Endothelial cell of umbilical vein (primary cell): ENCODE results near the gene GRID1. TPM values are rescaled to one million over a fixed set of nuclear protein-coding genes. Genes with fewer than 3 reads are reported as not detected.

Experiments
- BruUV-seq: library from RNA; stranded (reverse); fragments of 400-500 nt; replicated peaks from 2 replicates; lab custom pipeline; 2021; lab: Mats Ljungman, UMichigan
- CTCF ChIA-PET: fragments of 300-600, 350-600 bp; sonication (Branson Sonifier 250); formaldehyde crosslinking; loops from one replicate; lab custom pipeline; 2021; ENCODE audit warnings: antibody characterized with exemption, inconsistent platforms; lab: Charles Lee
- POLR2A ChIA-PET: fragments of 300-600, 350-600 bp; sonication (Branson Sonifier 250); formaldehyde crosslinking; loops from one replicate; lab custom pipeline; 2021; ENCODE audit warnings: antibody characterized with exemption, inconsistent platforms; lab: Charles Lee
- DNase-seq: peaks from one replicate; pipeline ENCODE4 v3.0.0-alpha.2; 2011; ENCODE audit warnings: low read depth, low spot score
- FAIRE-seq: peaks from 2 replicates; lab custom pipeline; 2011; peaks lifted over from hg19 to GRCh38; lab: Jason Lieb, UNC
- H2AFZ ChIP-seq: 2 replicates; pipeline ENCODE4 v1.6.0; 2012; ENCODE audit warnings: low read depth, low read length, control low read depth, inconsistent platforms
- H3K27ac ChIP-seq: 2 replicates; pipeline ENCODE4 v1.5.1; 2011; ENCODE audit warnings: low read depth, mild to moderate bottlenecking, control low read depth, low read length, moderate library complexity; ENCODE audit not compliant: insufficient read depth
- H3K27me3 ChIP-seq, 2 experiments: 2 replicates each; pipeline versions ENCODE4 v1.6.0 to v1.6.1; 2011; ENCODE audit warnings: low read length in 2 of 2, mixed read lengths in 1 of 2; ENCODE audit not compliant: control insufficient read depth in 2 of 2, insufficient read depth in 2 of 2
- H3K36me3 ChIP-seq, 2 experiments: 2 replicates in 1 of 2; 3 replicates in 1 of 2; pipeline ENCODE4 v1.5.1; 2011; ENCODE audit warnings: low read length in 2 of 2, mild to moderate bottlenecking in 1 of 2, moderate library complexity in 1 of 2; ENCODE audit not compliant: control insufficient read depth in 2 of 2, insufficient read depth in 2 of 2; ENCODE audit errors: extremely low read depth in 1 of 2
- H3K4me1 ChIP-seq: 3 replicates; pipeline ENCODE4 v1.5.1; 2011; ENCODE audit warnings: mild to moderate bottlenecking, low read length; ENCODE audit not compliant: control insufficient read depth, insufficient read depth; ENCODE audit errors: extremely low read depth
- H3K4me2 ChIP-seq: 2 replicates; pipeline ENCODE4 v1.6.1; 2011; ENCODE audit warnings: low read length, control low read depth, mixed read lengths; ENCODE audit not compliant: insufficient read depth
- H3K4me3 ChIP-seq, 3 experiments: fragments of 200-600 bp in 1 of 3; sonication (generic), shearing (Covaris generic) in 1 of 3; replicated peaks in 1 of 3; 2 replicates each; pipeline ENCODE4 v1.5.1; 2011 to 2016; ENCODE audit warnings: control low read depth in 3 of 3, low read length in 3 of 3, mild to moderate bottlenecking in 2 of 3, inconsistent platforms in 1 of 3, low read depth in 1 of 3, moderate library complexity in 1 of 3; ENCODE audit not compliant: insufficient read depth in 1 of 3
- H3K79me2 ChIP-seq: 2 replicates; pipeline ENCODE4 v1.6.0; 2012; ENCODE audit warnings: low read length, inconsistent platforms; ENCODE audit not compliant: control insufficient read depth, insufficient read depth
- H3K9ac ChIP-seq: replicated peaks from 2 replicates; pipeline ENCODE3; 2011; ENCODE audit warnings: low read length, control low read depth; ENCODE audit not compliant: insufficient read depth; ENCODE audit errors: extremely low read depth
- H3K9me1 ChIP-seq: replicated peaks from 3 replicates; pipeline ENCODE4 v1.6.0; 2011; ENCODE audit warnings: mild to moderate bottlenecking, low read length; ENCODE audit not compliant: control insufficient read depth, insufficient read depth; ENCODE audit errors: extremely low read depth
- H3K9me3 ChIP-seq: replicated peaks from 2 replicates; pipeline ENCODE4 v1.5.1; 2012; ENCODE audit warnings: low read length, inconsistent platforms; ENCODE audit not compliant: control insufficient read depth, insufficient read depth
- H4K20me1 ChIP-seq: replicated peaks from 2 replicates; pipeline ENCODE3; 2011; ENCODE audit warnings: mild to moderate bottlenecking, low read length; ENCODE audit not compliant: control insufficient read depth, insufficient read depth; ENCODE audit errors: extremely low read depth
- CTCF ChIP-seq, 2 donors: IDR thresholded peaks; 1 replicate in 1 of 2; 2 replicates in 1 of 2; pipeline ENCODE4 v1.5.1; 2011; ENCODE audit warnings: low read length in 2 of 2, mild to moderate bottlenecking in 2 of 2, moderate library complexity in 2 of 2, control low read depth in 1 of 2, inconsistent platforms in 1 of 2, low read depth in 1 of 2; ENCODE audit not compliant: insufficient read depth in 1 of 2; ENCODE audit errors: extremely low read depth in 1 of 2
- EZH2 ChIP-seq: IDR thresholded peaks from 2 replicates; pipeline ENCODE4 v1.6.1; 2012; ENCODE audit warnings: borderline replicate concordance, low read depth, mild to moderate bottlenecking, moderate library complexity, low read length, inconsistent platforms; ENCODE audit not compliant: severe bottlenecking
- FOS ChIP-seq: IDR thresholded peaks from 2 replicates; pipeline ENCODE4 v1.6.1; 2011; ENCODE audit warnings: mild to moderate bottlenecking, low read length, moderate library complexity, borderline replicate concordance; ENCODE audit not compliant: insufficient read depth
- GATA2 ChIP-seq: IDR thresholded peaks from 2 replicates; pipeline ENCODE4 v1.7.0; 2011; ENCODE audit warnings: low read depth, mild to moderate bottlenecking, moderate library complexity, mixed read lengths, low read length; ENCODE audit not compliant: insufficient read length, insufficient read depth
- JUN ChIP-seq: IDR thresholded peaks from 2 replicates; pipeline ENCODE4 v1.6.1; 2011; ENCODE audit warnings: borderline replicate concordance, low read depth; ENCODE audit not compliant: insufficient read length, insufficient read depth
- MYC ChIP-seq: IDR thresholded peaks from one replicate; pipeline ENCODE4 v1.6.1; 2011; ENCODE audit warnings: mild to moderate bottlenecking, low read depth, low read length
- POLR2A ChIP-seq: IDR thresholded peaks from 2 replicates; pipeline ENCODE4 v1.6.1; 2012; ENCODE audit warnings: low read depth, mild to moderate bottlenecking, control low read depth, low read length
- POLR2AphosphoS5 ChIP-seq: IDR thresholded peaks from 2 replicates; pipeline ENCODE4 v1.6.1; 2012; ENCODE audit warnings: low read depth, mild to moderate bottlenecking, control low read depth, low read length, moderate library complexity; ENCODE audit not compliant: insufficient read depth
- dilution Hi-C: fragments of 300-500 bp; cut with MboI; formaldehyde crosslinking; loops from one replicate; pipeline ENCODE4 v1.15.0; 2019; ENCODE audit warnings: low sequenced_read_pairs; ENCODE audit not compliant: extremely low pct_ligation_motif_present
- intact Hi-C: fragments of 100-400 bp; cut with micrococcal nuclease; formaldehyde crosslinking; loops from one replicate; pipeline ENCODE4 v1.10.0; 2022
- polyA plus RNA-seq, 4 experiments: library from polyadenylated mRNA; depleted of rRNA in 3 of 4; stranded (reverse) in 3 of 4; unstranded in 1 of 4; fragments of >200 nt; gene quantifications; 2 replicates each; pipeline versions ENCODE4 v1.2.1 to v1.2.3, GENCODE V29; 2011 to 2012; ENCODE audit warnings: missing spikeins in 1 of 4
- total RNA-seq: library from RNA; stranded (reverse); gene quantifications from 2 replicates; pipeline ENCODE4 v1.2.3, GENCODE V29; 2021
- TF ChIP-seq, protein P1 (sequence below): IDR thresholded peaks from 2 replicates; pipeline ENCODE4 v1.6.1; 2011; ENCODE audit not compliant: insufficient read depth, insufficient read length

The GRID1 gene
- total and polyA plus RNA-seq, 2 donors (not counting 3 experiments of a cell fraction or from before 2014, with no cell fraction given), result not detected

DNA sequence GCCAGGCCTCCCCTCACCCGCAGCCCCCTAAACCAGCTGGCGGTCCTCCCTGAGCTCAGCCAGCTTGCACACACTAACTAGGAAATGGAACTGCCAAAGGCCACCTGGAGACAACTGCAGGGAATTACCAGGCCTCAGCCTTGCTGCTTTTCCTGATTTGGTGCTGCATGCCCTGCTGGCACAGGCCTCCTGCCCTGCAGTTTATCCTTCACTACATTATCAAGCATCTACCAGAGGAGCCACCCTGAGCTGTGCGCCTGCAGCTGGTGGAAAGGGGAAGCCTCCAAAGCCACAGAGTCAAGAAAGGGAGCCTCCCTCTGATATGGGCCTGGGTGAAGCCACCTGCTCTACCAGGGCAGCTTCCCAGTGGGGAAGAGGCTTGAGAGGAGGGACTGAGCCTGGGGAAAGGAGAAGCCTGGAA, 139.8 kb downstream of the GRID1 start:
- BruUV-seq, result no TSS peak
- no peak overlapping the region for H3K4me2 ChIP-seq
- H3K27ac ChIP-seq, result no peak overlapping the region
- intact Hi-C loops (no loop called here), dilution Hi-C loops (no loop called here)
- no peaks in the 10 kb centered on the region for H3K9me3 ChIP-seq
- DNase-seq (no peak), FAIRE-seq (no peak)
- H4K20me1 ChIP-seq, result no peaks in the 10 kb centered on the region
- H3K79me2 ChIP-seq, result no peaks in the 10 kb centered on the region
- no peaks in the 10 kb centered on the region for H3K27me3 ChIP-seq
- H3K9me1 ChIP-seq, result no peaks in the 10 kb centered on the region
- ChIA-PET POLR2A (no interaction called here), CTCF (no interaction called here)
- H3K4me3 ChIP-seq, result no peak overlapping the region
- H2AFZ ChIP-seq, result no peak overlapping the region
- TF ChIP-seq MYC (no peak), FOS (no peak), EZH2 (no peak), CTCF (IDR thresholded peaks at IDR 0.05; ENCODE audit: extremely low read depth in 1 of 2, insufficient read depth in 1 of 2, low read depth in 1 of 2, low read length in 2 of 2) (no peak), POLR2A (no peak), POLR2AphosphoS5 (no peak)
- no peaks in the 10 kb centered on the region for H3K36me3 ChIP-seq
- H3K4me1 ChIP-seq, result no peaks in the 10 kb centered on the region
- no peak overlapping the region for H3K9ac ChIP-seq

DNA sequence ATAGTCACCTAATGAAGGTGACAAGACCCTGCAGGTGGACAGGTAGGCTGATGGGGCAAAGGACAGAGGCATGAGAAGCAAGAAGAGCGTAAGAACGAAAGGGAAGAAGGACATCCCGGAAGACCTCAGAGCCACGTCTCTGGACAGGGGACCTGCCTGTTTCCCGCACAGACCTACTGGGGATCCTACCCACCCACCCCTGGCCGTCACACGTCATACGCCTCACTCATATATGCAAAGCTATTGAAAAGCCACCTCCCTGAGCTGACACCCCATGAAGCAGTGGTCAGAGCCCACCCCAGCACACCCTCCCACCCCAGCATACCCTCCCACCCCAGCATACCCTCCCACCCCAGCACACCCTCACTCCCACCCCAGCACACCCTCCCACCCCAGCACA, 140.6 kb downstream of the GRID1 start:
- no peak for TF ChIP-seq POLR2AphosphoS5
- TF ChIP-seq CTCF (IDR thresholded peaks at IDR 0.05; ENCODE audit: extremely low read depth in 1 of 2, insufficient read depth in 1 of 2, low read depth in 1 of 2, low read length in 2 of 2), result no peak
- no peak for TF ChIP-seq JUN
- TF ChIP-seq FOS, result no peak
- no peak for TF ChIP-seq MYC
- TF ChIP-seq GATA2, result no peak
- TF ChIP-seq, protein P1, sequence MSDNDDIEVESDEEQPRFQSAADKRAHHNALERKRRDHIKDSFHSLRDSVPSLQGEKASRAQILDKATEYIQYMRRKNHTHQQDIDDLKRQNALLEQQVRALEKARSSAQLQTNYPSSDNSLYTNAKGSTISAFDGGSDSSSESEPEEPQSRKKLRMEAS, result no peak
- Histone ChIP-seq H3K4me1 (no peaks in the 10 kb centered on the region), H3K9ac (no peak overlapping the region), H3K27me3 (no peaks in the 10 kb centered on the region), H3K9me3 (no peaks in the 10 kb centered on the region), H2AFZ (no peak overlapping the region), H3K36me3 (no peaks in the 10 kb centered on the region), H3K4me3 (no peak overlapping the region), H3K79me2 (no peaks in the 10 kb centered on the region), H3K27ac (no peak overlapping the region), H3K9me1 (no peaks in the 10 kb centered on the region), H4K20me1 (no peaks in the 10 kb centered on the region), H3K4me2 (no peak overlapping the region)
- CTCF ChIA-PET, result no interaction called here
- FAIRE-seq (no peak), DNase-seq (no peak)
- dilution Hi-C loops (no loop called here), intact Hi-C loops (no loop called here)
- BruUV-seq, result no TSS peak
- POLR2A ChIA-PET, result no interaction called here
